Lower leg skin (tissue), 4 donors: ENCODE measurements around the gene NALF2. TPM values are rescaled to one million over a fixed set of nuclear protein-coding genes. Genes with fewer than 3 reads are reported as not detected.

Experiments
- DNase-seq, 2 donors: peaks; one replicate each; pipeline ENCODE4 v3.0.0-alpha.2; 2019; ENCODE audit warnings: low spot score in 2 of 2
- H3K4me3 ChIP-seq: fragments of 200-600 bp; sonication (generic); 2 replicates; pipeline ENCODE4 v1.5.1; 2017; ENCODE audit warnings: mild to moderate bottlenecking, low read depth; ENCODE audit not compliant: poor library complexity, severe bottlenecking
- POLR2A ChIP-seq, 2 donors: fragments of 450-650 bp; IDR thresholded peaks; one replicate each; pipeline ENCODE4 v1.6.1; 2016 to 2017; ENCODE audit warnings: antibody characterized with exemption in 2 of 2, mild to moderate bottlenecking in 1 of 2, moderate library complexity in 1 of 2
- WGBS, 2 donors: methylation state at CpG; one replicate each; pipeline ENCODE4 v1.1.5; 2018; 5-methylcytosine and 5-hydroxymethylcytosine counted together
- intact Hi-C: fragments of 100-400 bp; cut with DNase I; formaldehyde crosslinking; loops from one replicate; pipeline ENCODE4 v1.15.0; 2023; ENCODE audit warnings: low total_unique reads
- total RNA-seq, 4 donors: library from RNA; depleted of rRNA; stranded (reverse); fragments of >200 nt; gene quantifications; one replicate each; pipeline ENCODE4 v1.1.0, GENCODE V29; 2016
- TF ChIP-seq, protein P1 (sequence below), 3 donors: fragments of 450-650 bp; IDR thresholded peaks; one replicate each; pipeline ENCODE4 v1.5.1; 2016; ENCODE audit warnings: antibody characterized with exemption in 3 of 3, mild to moderate bottlenecking in 3 of 3, moderate library complexity in 2 of 3

The NALF2 gene
- total RNA-seq, 4 donors from 2014 or later, result 0.19 TPM; not detected in 3

- no peak overlapping the region for H3K4me3 ChIP-seq
- 34 to 40% methylated on average over 2 to 3 of the region's 3 CpGs for WGBS, 2 donors
- intact Hi-C loops, result no loop called here
- DNase-seq, result peak in 1 of 2 donors; percentile 67
- TF ChIP-seq, protein P1, sequence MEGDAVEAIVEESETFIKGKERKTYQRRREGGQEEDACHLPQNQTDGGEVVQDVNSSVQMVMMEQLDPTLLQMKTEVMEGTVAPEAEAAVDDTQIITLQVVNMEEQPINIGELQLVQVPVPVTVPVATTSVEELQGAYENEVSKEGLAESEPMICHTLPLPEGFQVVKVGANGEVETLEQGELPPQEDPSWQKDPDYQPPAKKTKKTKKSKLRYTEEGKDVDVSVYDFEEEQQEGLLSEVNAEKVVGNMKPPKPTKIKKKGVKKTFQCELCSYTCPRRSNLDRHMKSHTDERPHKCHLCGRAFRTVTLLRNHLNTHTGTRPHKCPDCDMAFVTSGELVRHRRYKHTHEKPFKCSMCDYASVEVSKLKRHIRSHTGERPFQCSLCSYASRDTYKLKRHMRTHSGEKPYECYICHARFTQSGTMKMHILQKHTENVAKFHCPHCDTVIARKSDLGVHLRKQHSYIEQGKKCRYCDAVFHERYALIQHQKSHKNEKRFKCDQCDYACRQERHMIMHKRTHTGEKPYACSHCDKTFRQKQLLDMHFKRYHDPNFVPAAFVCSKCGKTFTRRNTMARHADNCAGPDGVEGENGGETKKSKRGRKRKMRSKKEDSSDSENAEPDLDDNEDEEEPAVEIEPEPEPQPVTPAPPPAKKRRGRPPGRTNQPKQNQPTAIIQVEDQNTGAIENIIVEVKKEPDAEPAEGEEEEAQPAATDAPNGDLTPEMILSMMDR (IDR thresholded peaks at IDR 0.05), result no peak
- TF ChIP-seq POLR2A (IDR thresholded peaks at IDR 0.05), result no peak
Measured at GRCh38 chrX:69543572-69543971, 39.4 kb downstream of the NALF2 start.

DNA sequence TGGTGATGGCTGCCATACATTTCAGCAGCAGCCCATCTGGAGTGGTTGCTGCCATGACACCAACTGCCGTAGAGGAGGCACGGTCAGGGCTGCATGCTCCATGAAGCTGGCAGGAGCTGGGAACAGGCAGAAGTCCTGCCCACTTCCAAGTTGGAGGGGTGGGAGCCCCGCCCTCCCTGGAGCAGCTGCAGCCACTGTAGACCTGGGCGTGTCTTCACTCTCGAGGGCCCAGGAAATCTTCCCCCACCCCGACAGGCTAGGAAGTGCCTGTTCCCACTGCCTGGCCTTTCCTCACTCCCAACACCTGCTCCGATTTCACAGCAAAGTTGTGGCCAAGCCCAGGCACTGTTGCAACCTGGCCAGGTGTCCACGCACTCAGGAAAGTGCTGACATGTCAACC, 42.3 kb downstream of the NALF2 start:
- TF ChIP-seq, protein P1 (IDR thresholded peaks at IDR 0.05), result no peak
- TF ChIP-seq POLR2A (IDR thresholded peaks at IDR 0.05), result no peak
- 80 to 89% methylated on average over 4 to 8 of the region's 8 CpGs for WGBS, 2 donors
- DNase-seq, result no peak
- no peak overlapping the region for H3K4me3 ChIP-seq
- intact Hi-C loops, result no loop called here

- TF ChIP-seq, protein P1 (IDR thresholded peaks at IDR 0.05), result no peak
- TF ChIP-seq POLR2A (IDR thresholded peaks at IDR 0.05), result no peak
Measured at GRCh38 chrX:69546978-69547377, 42.9 kb downstream of the NALF2 start.

DNA sequence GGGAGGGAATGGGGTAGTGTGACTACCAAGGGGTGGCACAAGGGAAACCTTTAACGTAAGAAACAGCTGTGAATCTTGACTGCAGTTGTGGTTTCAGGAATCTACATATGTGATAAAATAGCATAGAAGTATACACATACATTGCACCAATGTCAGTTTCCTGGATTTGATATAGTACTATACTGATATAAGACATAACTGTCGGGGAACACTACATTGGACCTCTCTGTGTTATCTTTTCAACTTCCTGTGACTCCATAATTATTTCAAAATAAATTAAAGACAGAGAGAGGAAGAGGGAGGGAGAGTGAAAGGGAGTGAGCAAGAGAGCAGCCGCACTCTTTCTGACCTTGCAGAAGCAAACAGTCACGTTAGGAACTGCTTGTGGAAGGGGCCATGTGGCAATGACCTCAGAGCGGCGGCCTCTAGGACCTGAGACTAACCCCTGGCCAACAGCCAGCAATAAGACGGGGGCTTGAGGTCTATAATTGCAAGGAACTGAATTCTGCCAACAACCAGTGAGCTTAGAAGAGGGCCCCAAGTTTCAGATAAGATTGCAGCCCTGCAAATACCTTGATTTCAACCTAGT, 47.4 kb downstream of the NALF2 start:
- 59 to 60% methylated on average over 7 of the region's 7 CpGs for WGBS, 2 donors
- intact Hi-C loops, result no loop called here
- TF ChIP-seq, protein P1 (IDR thresholded peaks at IDR 0.05), result no peak
- no peak for TF ChIP-seq POLR2A (IDR thresholded peaks at IDR 0.05)
- DNase-seq, result no peak
- no peak overlapping the region for H3K4me3 ChIP-seq

More at GRCh38 chrX:69546978-69547377, 42.9 kb downstream of the NALF2 start:
- DNase-seq, result no peak
- intact Hi-C loops, result no loop called here
- H3K4me3 ChIP-seq, result no peak overlapping the region
- WGBS, 2 donors, result 89 to 98% methylated on average over 5 of the region's 5 CpGs

- DNase-seq, result no peak
- intact Hi-C loops, result no loop called here
- 71 to 76% methylated on average over 4 of the region's 4 CpGs for WGBS, 2 donors
Measured at GRCh38 chrX:69552512-69552911, 48.4 kb downstream of the NALF2 start.

More at GRCh38 chrX:69552512-69552911, 48.4 kb downstream of the NALF2 start:
- H3K4me3 ChIP-seq, result no peak overlapping the region
- TF ChIP-seq, protein P1 (IDR thresholded peaks at IDR 0.05), result no peak
- no peak for TF ChIP-seq POLR2A (IDR thresholded peaks at IDR 0.05)

Other genes starting within 250 kb of the NALF2 start
- 1 to 10 TPM; 3.0 to 9.9 (median 4.5) TPM for gene EDA, start 111.8 kb downstream of the NALF2 start, total RNA-seq